ENCODE measurements around the gene CAMK1D. TPM values are rescaled to one million over a fixed set of nuclear protein-coding genes. Genes with fewer than 3 reads are reported as not detected.

CAMK1D gene
- total RNA-seq, 1 donor from 2014 or later = 1.8 TPM

DNA sequence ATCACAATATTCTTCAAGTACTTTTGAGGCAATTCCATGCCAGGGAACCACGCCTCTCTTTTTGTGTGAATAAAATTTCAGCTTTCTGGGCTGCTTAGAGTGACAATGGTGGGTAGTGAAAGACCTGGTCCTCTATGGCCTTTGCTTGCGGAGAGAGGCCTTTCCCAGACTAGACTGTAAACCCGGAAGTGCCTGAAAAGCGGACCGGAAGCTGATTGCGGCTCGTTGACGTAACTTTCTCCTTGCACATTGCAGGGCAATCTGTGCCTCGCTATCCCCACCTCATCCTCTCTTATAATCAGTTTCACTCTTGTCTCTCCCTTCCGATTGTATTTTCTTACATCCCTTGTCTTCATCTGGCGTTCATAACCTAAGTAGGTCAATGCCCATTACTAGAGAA lies 310.4 kb downstream of the CAMK1D start:
- FAIRE-seq = no peak
- no peak for DNase-seq (ENCODE audit: low read depth)

GRCh38 chr10:12660812-12661211 lies 311.5 kb downstream of the CAMK1D start:
- DNase-seq (ENCODE audit: low read depth) = no peak
- FAIRE-seq = no peak
- H3K36me3 ChIP-seq (ENCODE audit: control insufficient read depth, insufficient read depth, low read length) = no peaks in the 10 kb centered on the region
- no peak for TF ChIP-seq CTCF (IDR thresholded peaks at IDR 0.05; ENCODE audit: insufficient read depth, low read length, severe bottlenecking)
- H3K27me3 ChIP-seq (ENCODE audit: control insufficient read depth, insufficient read depth, low read length) = no peaks in the 10 kb centered on the region
- H3K4me3 ChIP-seq (ENCODE audit: low read depth, low read length) = no peak overlapping the region

More for the DNA sequence above, 310.4 kb downstream of the CAMK1D start:
- no peak for TF ChIP-seq CTCF (IDR thresholded peaks at IDR 0.05; ENCODE audit: insufficient read depth, low read length, severe bottlenecking)
- no peaks in the 10 kb centered on the region for H3K36me3 ChIP-seq (ENCODE audit: control insufficient read depth, insufficient read depth, low read length)
- H3K27me3 ChIP-seq (ENCODE audit: control insufficient read depth, insufficient read depth, low read length) = no peaks in the 10 kb centered on the region
- H3K4me3 ChIP-seq (ENCODE audit: low read depth, low read length) = no peak overlapping the region

DNA sequence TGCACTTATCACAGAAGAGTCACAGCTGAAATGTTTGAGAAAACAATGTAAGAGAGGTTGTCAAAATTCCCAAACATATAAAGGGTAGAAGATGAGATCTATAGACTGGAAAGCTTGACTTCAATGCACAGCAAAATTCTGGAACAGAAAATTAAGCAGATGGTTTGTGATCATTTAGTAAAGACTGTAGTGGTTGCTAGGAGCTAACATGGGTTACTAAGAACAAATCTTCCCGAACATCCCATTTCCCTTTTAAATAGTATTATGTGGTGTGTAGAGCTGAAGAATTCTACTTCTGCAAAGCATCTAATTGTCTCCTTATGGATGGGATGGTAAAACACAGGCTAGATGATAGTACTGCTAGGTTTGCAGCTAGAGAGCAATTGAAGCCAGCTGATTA lies 312.3 kb downstream of the CAMK1D start:
- H3K36me3 ChIP-seq (ENCODE audit: control insufficient read depth, insufficient read depth, low read length) = no peaks in the 10 kb centered on the region
- no peak for FAIRE-seq
- H3K4me3 ChIP-seq (ENCODE audit: low read depth, low read length) = no peak overlapping the region
- DNase-seq (ENCODE audit: low read depth) = no peak
- no peaks in the 10 kb centered on the region for H3K27me3 ChIP-seq (ENCODE audit: control insufficient read depth, insufficient read depth, low read length)
- no peak for TF ChIP-seq CTCF (IDR thresholded peaks at IDR 0.05; ENCODE audit: insufficient read depth, low read length, severe bottlenecking)

DNA sequence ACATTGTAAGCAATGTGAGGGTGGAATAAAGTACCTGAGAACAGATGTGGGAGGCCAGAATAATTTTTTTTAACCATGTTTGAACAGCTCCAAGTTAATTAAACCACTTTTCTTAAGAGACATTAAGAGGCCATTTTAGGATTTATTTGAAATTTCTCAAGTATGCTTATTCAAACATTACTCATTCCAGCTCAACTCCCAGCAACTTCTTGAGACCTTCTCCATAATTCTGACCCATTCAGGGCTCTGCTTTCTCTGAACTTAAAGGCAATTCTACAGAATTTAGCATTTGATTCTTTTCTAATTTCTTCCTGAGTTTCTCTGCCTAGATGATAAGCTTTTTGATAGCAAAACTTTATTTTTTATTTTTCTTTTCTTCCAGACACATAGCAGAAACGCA lies 314.5 kb downstream of the CAMK1D start:
- H3K4me3 ChIP-seq (ENCODE audit: low read depth, low read length) = no peak overlapping the region
- no peaks in the 10 kb centered on the region for H3K27me3 ChIP-seq (ENCODE audit: control insufficient read depth, insufficient read depth, low read length)
- TF ChIP-seq CTCF (IDR thresholded peaks at IDR 0.05; ENCODE audit: insufficient read depth, low read length, severe bottlenecking) = no peak
- DNase-seq (ENCODE audit: low read depth) = peak; percentile 13
- H3K36me3 ChIP-seq (ENCODE audit: control insufficient read depth, insufficient read depth, low read length) = no peaks in the 10 kb centered on the region
- FAIRE-seq = no peak

- H3K27me3 ChIP-seq (ENCODE audit: control insufficient read depth, insufficient read depth, low read length) = no peaks in the 10 kb centered on the region
- no peak for TF ChIP-seq CTCF (IDR thresholded peaks at IDR 0.05; ENCODE audit: insufficient read depth, low read length, severe bottlenecking)
- DNase-seq (ENCODE audit: low read depth) (no peak), FAIRE-seq (no peak)
- H3K4me3 ChIP-seq (ENCODE audit: low read depth, low read length) = no peak overlapping the region
- no peaks in the 10 kb centered on the region for H3K36me3 ChIP-seq (ENCODE audit: control insufficient read depth, insufficient read depth, low read length)
These were observed 316.2 kb downstream of the CAMK1D start for GRCh38 chr10:12665501-12665900.

DNA sequence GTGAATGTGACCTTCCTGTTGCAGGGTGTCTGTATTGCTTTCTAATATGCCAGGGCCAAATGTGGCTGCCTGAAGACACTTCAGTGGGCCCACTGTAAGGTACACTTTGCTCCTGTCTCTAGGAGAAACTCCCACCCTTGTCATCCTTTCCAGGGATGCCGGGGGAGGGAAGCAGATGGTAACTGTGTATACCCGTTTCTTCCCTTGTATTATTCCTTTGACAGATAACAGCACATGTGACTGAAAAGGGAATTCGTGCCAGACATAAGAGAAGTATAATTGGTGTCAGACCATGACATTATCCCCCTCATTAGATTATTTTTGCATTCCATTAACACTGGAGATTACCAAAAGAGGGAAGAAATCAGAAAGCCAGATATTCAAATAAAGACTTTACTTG lies 317.7 kb downstream of the CAMK1D start:
- Histone ChIP-seq H3K36me3 (ENCODE audit: control insufficient read depth, insufficient read depth, low read length) (no peaks in the 10 kb centered on the region), H3K4me3 (ENCODE audit: low read depth, low read length) (no peak overlapping the region), H3K27me3 (ENCODE audit: control insufficient read depth, insufficient read depth, low read length) (no peaks in the 10 kb centered on the region)
- FAIRE-seq = no peak
- no peak for TF ChIP-seq CTCF (IDR thresholded peaks at IDR 0.05; ENCODE audit: insufficient read depth, low read length, severe bottlenecking)
- no peak for DNase-seq (ENCODE audit: low read depth)

All from bronchial epithelial cell (primary cell).